Fibroblast of skin of scalp (primary cell): ENCODE measurements around the gene IRF2BP1.
"Not testable (repeated sequence)": the region's sequence is repeated elsewhere in the genome, so short reads cannot be mapped to it uniquely, and the experiment has no call there.

Experiments
- DNase-seq: peaks from one replicate; pipeline ENCODE4 v3.0.0-alpha.2; 2013

IRF2BP1 gene

DNA sequence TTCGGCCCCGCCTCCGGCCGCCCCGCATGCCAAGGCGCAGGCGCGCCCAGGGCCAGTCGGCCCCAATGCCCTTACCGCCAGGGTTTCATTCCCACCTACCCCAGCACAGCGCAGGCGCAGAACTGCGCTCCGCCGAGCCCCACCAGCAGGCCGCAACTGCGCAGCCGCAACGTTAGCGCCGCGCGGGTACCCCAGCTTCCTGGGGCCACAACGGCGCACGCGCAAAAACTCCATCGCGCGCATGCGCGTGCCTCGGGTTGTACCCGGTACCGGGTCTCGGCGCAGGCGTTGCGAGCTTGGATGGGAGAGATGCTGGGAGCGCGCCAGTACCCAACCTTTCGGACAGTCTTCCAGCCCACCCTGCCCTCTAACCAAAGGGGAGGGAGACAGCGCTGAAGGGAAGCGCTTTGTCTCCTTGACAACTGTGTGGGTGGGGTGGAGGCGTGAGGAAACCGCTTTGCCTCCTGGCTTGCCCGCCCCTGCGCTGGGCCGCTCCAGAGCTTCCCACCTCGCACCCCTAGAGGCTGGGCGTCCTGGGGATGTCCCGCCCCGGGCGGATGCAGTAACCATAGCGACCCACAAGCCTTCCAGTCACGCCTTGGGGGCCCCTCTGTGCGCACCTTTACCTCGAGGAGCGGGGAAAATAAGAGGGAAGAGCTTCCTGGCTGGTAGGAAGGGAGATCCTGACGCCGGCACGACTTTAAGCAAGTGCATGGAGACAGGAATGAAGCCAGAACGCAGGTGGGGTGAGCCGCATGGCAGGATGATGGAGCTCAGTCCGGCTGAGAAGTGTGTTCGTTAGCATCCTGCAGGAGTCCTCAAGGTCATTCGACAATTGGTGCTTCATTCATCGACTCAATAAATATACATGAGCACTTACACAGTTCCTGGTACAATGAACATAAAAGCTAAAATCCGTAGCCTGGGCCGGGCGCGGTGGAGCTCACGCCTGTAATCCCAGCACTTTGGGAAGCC is 17.0 kb upstream of the IRF2BP1 start:
- peak; percentile 97 for DNase-seq

- DNase-seq: no peak
Measured at GRCh38 chr19:45901912-45902650, 16.1 kb upstream of the IRF2BP1 start, which contains the start of gene MYPOP. TSS of gene MYPOP (minus strand) at chr19:45902613. CDS start at chr19:45901773, 840 bp downstream.

- peak; percentile 34 for DNase-seq
Measured at GRCh38 chr19:45901432-45901911, 15.5 kb upstream of the IRF2BP1 start.

- DNase-seq: no peak
Measured at GRCh38 chr19:45900738-45901431, 14.9 kb upstream of the IRF2BP1 start.

- DNase-seq: no peak
Measured at GRCh38 chr19:45899919-45900589, 14.1 kb upstream of the IRF2BP1 start.

GRCh38 chr19:45899253-45899652 is 13.3 kb upstream of the IRF2BP1 start:
- no peak for DNase-seq

DNA sequence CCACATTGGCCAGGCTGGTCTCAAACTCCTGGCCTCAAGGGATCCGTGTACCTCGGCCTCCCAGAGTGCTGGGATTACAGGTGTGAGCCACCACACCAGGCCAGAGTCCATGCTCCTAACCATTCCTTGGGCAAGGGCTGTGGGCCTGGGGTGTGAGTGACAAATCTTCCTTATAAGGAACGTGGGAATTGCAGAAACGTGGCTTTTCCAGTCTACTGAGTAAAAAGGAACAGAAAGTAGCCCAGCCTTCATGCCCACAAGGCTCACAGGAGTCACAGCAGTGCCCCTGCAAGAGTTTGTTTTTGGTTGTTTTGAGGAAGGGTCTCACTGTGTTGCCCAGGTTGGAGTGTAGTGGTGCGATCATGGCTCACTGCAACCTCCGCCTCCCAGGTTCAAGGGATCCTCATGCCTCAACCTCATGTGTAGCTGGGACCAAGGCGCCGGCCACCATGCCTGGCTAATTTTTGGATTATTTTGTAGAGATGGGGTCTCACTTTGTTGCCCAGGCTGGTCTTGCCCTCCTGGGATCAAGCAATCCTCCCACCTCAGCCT is 11.4 kb upstream of the IRF2BP1 start:
- DNase-seq: no peak

GRCh38 chr19:45895983-45896599 is 10.2 kb upstream of the IRF2BP1 start:
- DNase-seq: not testable (repeated sequence)

GRCh38 chr19:45895519-45895972 is 9.6 kb upstream of the IRF2BP1 start:
- DNase-seq: no peak

DNA sequence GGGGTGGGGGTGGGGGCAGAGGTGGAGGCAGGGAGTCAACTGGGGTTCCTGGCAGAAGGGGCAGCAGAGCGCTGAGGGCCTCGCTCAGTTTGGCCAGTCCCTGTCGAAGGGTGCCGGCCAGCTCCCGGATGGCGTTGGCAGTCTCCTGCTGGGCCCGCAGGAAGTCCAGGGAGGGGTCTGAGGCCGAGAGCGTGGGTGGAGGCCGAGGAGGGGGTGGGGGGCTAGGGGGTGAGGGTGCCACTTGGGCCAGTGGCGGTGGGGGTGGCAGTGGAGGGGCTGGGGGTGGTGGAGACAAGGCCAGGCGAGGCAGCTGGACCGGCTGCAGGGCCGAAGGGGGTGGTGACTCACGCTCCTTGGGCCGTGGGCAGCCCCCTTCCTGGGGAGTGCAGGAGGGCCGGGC is 4.9 kb upstream of the IRF2BP1 start:
- no peak for DNase-seq

GRCh38 chr19:45889210-45889885 is 3.4 kb upstream of the IRF2BP1 start:
- DNase-seq: no peak

- no peak for DNase-seq
Measured at GRCh38 chr19:45887200-45887710, 1.3 kb upstream of the IRF2BP1 start.

DNA sequence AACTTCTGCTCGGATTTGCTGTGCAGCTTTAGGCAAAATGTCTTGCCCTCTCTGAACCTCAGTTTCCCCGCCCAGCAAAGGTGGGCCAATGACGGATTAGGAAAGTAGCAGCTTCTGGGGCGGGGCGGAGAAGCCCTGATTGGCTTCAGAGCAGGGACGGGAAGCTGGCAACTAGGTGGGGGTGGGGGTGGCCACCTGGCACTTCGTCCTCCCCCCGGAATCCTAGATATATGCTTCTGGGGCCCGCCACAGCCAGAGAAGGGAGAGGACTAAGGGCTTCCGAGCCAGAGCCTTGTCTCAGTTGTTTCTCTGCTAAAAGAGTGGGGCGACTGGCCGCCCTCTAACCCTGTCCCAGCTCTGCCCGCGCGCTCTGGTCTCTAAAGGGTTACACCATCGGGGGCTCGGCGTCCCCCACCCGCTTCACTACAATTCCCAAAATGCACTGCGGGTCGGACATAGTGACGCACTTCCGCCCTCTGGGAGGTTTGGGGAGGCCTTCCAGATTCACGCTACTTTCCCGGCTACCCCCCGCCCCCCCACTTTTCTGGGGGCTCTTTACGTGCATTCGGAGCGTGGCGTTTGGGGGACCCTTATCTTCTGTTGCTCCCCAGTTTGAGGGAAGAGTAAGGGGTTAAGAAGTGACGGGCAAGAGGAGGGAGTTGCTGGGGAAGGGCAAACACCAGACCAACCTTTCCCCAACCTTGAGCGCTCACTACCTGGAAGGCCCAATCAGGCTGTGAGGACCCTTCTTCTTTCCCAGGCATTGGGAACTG is 672 bp upstream of the IRF2BP1 start:
- DNase-seq: peak; percentile 94

DNA sequence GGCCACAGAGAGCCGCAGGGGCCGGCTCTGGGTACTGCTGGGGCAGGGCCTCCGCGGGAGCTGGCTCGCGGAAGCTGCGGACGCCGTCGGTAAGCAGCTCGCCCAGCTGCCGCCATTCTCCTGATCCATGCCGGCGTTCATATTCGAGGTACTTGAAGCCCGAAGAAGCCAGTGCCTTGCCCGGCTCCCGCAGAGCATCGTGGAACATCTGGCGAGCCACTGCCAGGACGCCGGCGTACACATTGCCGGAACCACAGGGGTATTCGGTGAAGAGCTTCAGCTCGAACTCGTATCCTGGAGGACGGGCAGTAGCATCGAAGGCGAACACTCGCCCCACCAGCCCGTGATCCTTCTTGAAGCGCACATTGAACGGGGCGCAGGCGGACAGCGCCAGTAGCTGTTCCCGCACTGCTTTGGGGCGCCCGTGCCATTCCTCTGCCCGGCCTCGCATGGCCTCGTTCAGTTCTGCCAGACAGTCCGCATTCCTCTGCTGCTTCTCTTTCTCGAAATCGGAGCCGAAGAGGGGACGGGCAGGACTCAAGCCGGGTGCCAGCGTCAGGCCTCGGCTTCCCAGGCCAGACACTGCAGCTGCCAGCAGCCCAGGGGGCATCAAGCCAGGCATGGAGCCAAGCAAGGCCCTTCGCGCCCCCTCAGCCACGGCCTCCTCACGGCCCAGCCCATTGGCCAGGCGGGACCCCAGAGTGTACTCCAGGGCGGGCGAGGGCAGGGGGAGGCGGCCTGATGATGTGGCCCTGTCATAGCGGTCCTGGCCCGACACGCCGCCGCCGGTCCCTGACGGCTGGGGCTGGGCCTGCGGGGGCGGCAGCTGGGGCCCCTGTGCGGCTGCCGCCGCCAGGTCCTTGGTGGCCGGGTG is 1.0 kb downstream of the IRF2BP1 start:
- DNase-seq: no peak

DNA sequence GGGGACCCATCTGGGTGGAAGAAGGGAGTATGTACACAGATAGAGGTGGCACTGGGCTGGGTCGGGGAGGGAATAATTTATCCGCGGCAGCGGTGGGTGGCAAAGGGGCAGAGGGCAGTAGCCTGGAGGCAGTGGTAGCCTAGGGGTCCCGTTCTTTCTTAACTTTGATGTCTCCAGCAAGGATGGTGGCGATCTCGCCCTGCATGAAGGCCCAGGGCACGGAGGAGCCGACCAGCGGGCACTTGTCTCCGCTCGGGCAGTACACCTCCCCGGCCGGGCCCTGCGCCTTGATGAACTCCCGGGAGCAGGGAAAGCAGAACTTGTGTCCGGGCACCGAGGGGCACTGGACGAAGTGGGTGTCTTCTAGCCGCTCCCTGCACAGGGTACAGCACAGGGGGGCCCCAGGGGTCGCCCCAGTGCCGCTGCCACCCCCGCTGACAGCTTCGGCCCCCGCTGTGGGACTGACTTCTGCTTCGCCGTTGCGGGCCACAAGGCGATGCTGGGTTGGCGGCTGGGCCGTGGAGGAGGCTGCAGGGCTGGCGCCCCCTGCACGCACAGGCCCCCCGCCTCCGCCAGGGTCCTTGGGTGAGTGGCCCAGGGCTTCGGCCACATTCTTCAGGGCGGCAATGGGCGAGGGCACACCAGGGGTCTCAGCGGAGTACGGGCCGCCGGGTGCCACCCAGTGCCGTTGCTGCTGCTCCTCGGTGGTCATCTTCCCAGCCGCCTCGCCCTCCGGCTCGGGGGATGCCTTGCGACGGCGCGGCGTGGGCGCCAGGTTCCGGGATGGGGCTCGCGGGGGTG is 1.9 kb downstream of the IRF2BP1 start:
- DNase-seq: no peak

DNA sequence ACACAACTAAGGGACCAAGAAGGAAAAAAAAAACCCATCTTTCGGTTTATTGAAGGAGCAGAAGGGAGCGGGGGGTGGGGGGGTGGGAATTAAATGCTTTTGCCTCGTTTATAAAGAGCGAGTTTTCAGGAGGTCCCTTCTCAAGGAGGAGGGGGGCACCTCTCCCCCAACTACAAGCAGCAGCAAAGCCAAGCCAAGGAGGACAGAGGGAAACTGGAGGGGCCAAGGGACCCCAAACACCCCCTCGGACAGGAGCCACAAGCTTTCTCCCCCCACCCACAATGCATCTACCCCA is 2.4 kb downstream of the IRF2BP1 start:
- no peak for DNase-seq

DNA sequence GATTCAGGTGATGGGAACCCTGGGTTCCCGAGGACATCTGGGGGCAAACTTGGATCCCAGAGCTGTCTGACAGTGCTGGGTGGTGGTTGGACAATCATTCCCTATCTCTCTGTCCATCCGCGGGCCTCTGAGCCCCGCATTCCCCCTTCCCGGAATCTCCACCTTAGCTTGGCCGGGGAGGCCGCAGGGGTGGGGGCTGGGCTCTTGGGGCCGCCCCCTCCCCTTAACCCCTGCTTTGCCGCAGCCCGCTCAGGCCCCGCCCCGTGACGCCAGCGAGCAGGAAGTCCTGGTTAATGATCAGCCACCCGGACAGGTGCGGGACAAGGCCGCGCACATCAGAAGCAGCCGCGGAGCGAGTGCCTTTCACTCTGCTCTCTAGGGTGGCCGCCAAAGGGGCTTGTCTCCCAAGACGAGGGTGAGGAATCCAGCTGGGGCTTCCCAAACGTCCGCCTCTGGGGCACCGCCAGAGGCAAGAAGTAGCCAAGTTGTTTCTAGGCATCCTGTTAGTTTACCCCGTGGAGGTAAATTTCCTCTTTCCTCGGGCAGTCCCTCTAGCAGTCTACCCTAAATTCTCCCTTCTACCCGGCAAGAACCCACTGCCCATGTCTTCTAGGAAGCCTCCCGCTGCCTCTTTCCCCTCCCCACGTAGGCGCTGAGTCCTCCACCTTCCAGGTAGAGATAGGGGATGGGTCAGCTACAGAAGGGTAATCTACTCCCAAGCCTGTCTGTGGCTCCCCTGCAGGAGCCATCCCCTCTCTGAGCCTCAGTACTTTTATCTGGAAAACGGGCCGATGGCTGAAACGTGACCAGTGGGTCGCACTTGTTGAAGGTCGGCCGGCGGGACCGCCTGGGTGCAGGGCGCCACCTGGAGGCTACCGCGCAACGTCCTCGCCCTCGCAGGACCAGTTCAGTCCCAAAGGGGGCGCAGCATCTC is 3.0 kb downstream of the IRF2BP1 start:
- DNase-seq: peak; percentile 86
